Epithelial cell of esophagus (primary cell): ENCODE measurements around the gene COL25A1.
"Not testable (repeated sequence)": the region's sequence is repeated elsewhere in the genome, so short reads cannot be mapped to it uniquely, and the experiment has no call there.

ENCODE experiments used
- DNase-seq: peaks from one replicate; pipeline ENCODE4 v3.0.0; 2010; ENCODE audit warnings: low read depth
- H3K4me3 ChIP-seq: 2 replicates; pipeline ENCODE4 v1.5.1; 2011; ENCODE audit warnings: mild to moderate bottlenecking, low read length, control low read depth
- TF ChIP-seq, protein P1 (sequence below): IDR thresholded peaks from 2 replicates; pipeline ENCODE4 v1.5.1; 2011; ENCODE audit warnings: low read depth, mild to moderate bottlenecking, low read length, control low read depth, inconsistent platforms; ENCODE audit not compliant: insufficient read depth; ENCODE audit errors: missing control alignments

The COL25A1 gene

DNA sequence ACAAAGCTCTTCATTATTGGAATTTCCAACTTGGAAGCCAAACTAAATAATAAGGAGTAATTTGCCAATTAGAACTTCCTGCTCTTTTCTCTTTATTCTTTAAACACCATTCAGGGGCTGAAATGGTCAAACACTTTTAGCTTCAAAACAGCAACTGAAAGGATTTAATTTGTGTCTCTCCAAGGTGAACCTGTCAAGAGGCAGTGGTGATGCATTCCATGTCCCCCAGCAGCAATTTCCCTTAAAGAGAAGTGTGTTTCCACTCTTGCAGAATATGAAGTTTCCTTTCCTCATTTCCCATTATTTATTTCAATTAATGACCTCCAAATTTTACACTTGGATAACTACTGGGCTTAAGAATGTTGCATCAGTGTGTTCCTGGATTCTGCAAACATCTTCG lies 156.0 kb downstream of the COL25A1 start:
- no peak overlapping the region for H3K4me3 ChIP-seq
- TF ChIP-seq, protein P1, sequence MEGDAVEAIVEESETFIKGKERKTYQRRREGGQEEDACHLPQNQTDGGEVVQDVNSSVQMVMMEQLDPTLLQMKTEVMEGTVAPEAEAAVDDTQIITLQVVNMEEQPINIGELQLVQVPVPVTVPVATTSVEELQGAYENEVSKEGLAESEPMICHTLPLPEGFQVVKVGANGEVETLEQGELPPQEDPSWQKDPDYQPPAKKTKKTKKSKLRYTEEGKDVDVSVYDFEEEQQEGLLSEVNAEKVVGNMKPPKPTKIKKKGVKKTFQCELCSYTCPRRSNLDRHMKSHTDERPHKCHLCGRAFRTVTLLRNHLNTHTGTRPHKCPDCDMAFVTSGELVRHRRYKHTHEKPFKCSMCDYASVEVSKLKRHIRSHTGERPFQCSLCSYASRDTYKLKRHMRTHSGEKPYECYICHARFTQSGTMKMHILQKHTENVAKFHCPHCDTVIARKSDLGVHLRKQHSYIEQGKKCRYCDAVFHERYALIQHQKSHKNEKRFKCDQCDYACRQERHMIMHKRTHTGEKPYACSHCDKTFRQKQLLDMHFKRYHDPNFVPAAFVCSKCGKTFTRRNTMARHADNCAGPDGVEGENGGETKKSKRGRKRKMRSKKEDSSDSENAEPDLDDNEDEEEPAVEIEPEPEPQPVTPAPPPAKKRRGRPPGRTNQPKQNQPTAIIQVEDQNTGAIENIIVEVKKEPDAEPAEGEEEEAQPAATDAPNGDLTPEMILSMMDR = no peak
- DNase-seq = no peak

DNA sequence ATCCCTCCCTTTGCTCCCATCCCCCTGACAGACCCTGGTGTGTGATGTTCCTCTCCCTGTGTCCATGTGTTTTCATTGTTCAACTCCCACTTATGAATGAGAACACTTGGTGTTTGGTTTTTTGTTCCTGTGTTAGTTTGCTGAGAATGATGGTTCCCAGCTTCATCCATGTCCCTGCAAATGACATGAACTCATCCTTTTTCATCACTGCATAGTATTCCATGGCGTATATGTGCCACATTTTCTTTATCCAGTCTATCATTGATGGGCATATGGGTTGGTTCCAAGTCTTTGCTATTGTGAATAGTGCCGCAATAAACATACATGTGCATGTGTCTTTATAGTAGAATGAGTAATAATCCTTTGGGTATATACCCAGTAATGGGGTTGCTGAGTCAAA lies 164.3 kb downstream of the COL25A1 start:
- not testable (repeated sequence) for DNase-seq

DNA sequence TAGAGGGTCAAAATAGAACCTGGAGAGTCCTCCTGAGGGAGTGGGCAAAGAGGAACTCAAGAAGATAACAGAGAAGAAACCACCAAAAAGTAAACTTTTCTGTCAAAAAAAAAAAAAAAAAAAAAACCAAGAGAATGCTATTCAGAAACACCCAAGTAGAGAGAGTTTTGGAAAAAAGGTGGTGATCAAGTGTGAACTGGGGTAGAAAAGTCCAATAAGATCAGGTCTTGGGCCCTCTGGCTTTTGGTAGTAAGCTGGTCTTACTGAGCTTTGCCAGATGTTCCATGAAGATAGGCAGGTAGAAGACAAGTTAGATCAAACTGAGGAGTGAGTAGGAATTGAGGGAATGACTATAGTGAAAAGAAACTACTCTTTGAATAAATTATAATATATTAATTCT lies 167.5 kb downstream of the COL25A1 start:
- TF ChIP-seq, protein P1 = no peak
- no peak overlapping the region for H3K4me3 ChIP-seq
- no peak for DNase-seq

More for the DNA sequence above, 164.3 kb downstream of the COL25A1 start:
- H3K4me3 ChIP-seq = not testable (repeated sequence)

DNA sequence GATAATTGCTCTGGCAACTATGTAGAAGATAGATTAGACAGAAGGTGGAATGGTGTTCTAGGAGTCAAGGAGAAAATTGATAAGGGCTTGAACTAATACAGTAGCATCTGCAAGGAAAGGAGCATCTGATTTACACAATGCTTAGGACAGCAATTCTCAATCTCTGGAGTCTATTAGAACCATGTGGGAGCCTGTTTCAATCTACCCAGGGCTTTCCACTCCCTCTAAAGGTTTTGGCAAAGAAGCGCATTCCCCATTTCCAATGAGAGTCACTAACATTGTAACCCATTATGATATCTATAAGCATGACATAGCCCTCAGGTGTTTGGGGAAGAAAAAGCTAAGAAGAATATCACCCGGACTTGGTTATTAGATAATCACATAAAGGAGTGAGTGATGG lies 168.2 kb downstream of the COL25A1 start:
- DNase-seq = no peak
- no peak overlapping the region for H3K4me3 ChIP-seq
- TF ChIP-seq, protein P1 = no peak

DNA sequence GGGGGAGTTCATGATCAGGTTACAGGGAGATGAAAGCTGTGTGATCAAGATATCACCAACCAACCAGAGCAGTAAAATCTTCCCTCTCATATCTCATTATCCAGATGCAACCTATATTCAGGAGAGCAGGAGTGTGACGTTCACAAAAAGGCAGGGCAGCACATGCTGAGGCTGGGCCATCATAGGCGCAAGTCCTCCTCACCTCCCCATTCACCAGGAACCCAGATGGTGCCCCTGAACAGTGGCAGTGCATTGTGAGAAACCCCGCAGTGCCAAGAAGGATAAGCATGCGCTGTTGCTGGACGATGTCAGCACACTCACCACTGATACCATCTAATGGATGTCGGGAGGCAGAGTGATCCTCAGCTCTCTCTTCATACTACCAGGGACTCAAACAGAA lies 170.9 kb downstream of the COL25A1 start:
- TF ChIP-seq, protein P1 = no peak
- no peak for DNase-seq
- no peak overlapping the region for H3K4me3 ChIP-seq

DNA sequence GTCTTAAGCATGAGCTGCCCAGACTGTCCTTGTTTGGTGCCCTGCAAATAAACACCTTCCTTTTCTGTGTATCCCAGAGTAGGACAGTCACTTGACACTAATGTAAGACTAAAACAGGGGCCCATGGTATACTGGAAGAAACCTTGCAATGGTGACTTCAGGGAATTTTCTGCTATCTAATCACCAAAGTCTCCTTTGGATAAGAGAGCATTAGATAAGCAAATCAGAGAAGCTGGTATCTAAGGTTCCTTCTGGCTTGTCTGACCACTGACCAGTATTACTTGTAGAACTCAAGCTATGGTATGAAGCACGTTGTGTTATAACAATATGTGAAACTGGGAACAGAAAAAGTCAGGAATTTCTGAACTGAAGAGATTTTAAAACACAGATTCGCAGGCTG lies 173.9 kb downstream of the COL25A1 start:
- TF ChIP-seq, protein P1 = no peak
- DNase-seq = no peak
- no peak overlapping the region for H3K4me3 ChIP-seq

DNA sequence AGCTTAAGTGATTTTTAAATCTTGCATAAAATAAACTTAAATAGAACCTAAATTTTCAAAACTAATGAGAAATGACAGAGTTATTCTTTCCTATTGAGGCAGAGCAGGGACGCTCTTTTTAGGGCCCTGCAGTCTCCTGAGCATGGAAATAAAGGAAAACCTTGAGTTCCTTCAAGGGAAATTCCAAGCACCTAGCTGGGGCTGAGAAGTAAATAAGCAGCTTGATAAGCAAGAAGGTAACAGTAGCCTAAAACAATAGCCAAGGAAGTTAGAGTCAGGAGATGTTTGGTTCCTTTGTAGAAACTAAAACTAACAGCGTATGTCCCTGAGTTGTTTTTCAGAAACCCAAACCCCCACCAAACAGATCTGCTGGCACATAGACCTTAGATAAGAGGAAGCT lies 174.6 kb downstream of the COL25A1 start:
- no peak overlapping the region for H3K4me3 ChIP-seq
- TF ChIP-seq, protein P1 = no peak
- no peak for DNase-seq

DNA sequence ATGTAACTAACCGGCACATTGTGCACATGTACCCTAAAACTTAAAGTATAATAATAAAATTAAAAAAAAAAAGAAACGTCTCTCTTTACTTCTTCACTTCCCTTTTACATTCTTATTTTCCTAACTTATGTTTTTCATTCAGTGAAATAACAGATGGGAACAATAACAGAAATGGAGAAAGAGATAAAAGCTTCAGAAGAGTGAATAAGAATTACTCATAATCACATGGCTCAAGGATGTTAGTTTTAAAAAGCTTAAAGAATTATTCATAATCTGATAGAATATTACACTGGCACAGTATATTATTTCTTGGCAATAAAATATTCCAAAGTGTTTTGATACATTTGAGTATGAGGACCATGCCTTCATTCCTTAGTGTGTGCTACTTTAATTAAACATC lies 175.6 kb downstream of the COL25A1 start:
- H3K4me3 ChIP-seq = no peak overlapping the region
- TF ChIP-seq, protein P1 = no peak
- DNase-seq = no peak
